HCT116 (cell line): ENCODE results near the gene KATNAL2. TPM values are rescaled to one million over a fixed set of nuclear protein-coding genes. Genes with fewer than 3 reads are reported as not detected.

Source experiments
- ATAC-seq: fragments of 200-7000 bp; cut with Tn5 transposase; 2 replicates; pipeline ENCODE4 v1.9.1; 2020; ENCODE audit warnings: mild to moderate bottlenecking, moderate library complexity
- BruUV-seq: library from RNA; stranded (reverse); fragments of 400-500 nt; replicated peaks from 2 replicates; lab custom pipeline; 2021; lab: Mats Ljungman, UMichigan
- CTCF ChIA-PET: fragments of 300-600 bp; sonication (Branson Sonifier 250); formaldehyde crosslinking; loops from one replicate; lab custom pipeline; 2021; ENCODE audit warnings: antibody characterized with exemption; lab: Charles Lee
- POLR2A ChIA-PET: fragments of 300-600, 350-600 bp; sonication (Branson Sonifier 250); formaldehyde crosslinking; loops from one replicate; lab custom pipeline; 2021; ENCODE audit warnings: antibody characterized with exemption; lab: Charles Lee
- RAD21 ChIA-PET, 2 experiments: fragments of 300-600 bp; sonication (Branson Sonifier 250); formaldehyde crosslinking; loops; one replicate each; lab custom pipeline; 2023; ENCODE audit warnings: low total read pairs in 2 of 2; ENCODE audit not compliant: uncharacterized antibody in 2 of 2, unreplicated experiment in 2 of 2, low non-redundant PET in 1 of 2; lab: Charles Lee
- DNase-seq: peaks from one replicate; pipeline ENCODE4 v3.0.0-alpha.2; 2010; ENCODE audit warnings: low read depth, low spot score
- H2AFZ ChIP-seq: fragments of 200-600 bp; shearing (Covaris generic), sonication (generic); 2 replicates; pipeline ENCODE4 v1.6.1; 2017; ENCODE audit warnings: low read depth, mixed run types, mixed read lengths, antibody characterized with exemption, low read length; ENCODE audit not compliant: poor library complexity, severe bottlenecking
- H3K27ac ChIP-seq: 2 replicates; pipeline ENCODE4 v1.5.1; 2012; ENCODE audit warnings: low read depth, low read length
- H3K27me3 ChIP-seq: fragments of 200-600 bp; sonication (generic); 2 replicates; pipeline ENCODE4 v1.6.1; 2016; ENCODE audit warnings: mixed run types, low read length, mixed read lengths; ENCODE audit not compliant: insufficient read depth
- H3K36me3 ChIP-seq, 2 experiments: fragments of 200-500 bp in 1 of 2; fragments of 200-600 bp in 1 of 2; sonication (Bioruptor generic) in 1 of 2; sonication (generic) in 1 of 2; 2 replicates each; pipeline versions ENCODE4 v1.5.1 to v1.6.1; 2014 to 2016; ENCODE audit warnings: low read length in 2 of 2, inconsistent platforms in 1 of 2, mixed read lengths in 1 of 2, mixed run types in 1 of 2; ENCODE audit not compliant: insufficient read depth in 2 of 2, control insufficient read depth in 1 of 2
- H3K4me1 ChIP-seq, 2 experiments: fragments of 200-600 bp in 1 of 2; sonication (generic) in 1 of 2; 2 replicates each; pipeline versions ENCODE4 v1.5.1 to v1.6.1; 2012 to 2017; ENCODE audit warnings: low read length in 2 of 2, inconsistent platforms in 1 of 2, mild to moderate bottlenecking in 1 of 2, mixed read lengths in 1 of 2, mixed run types in 1 of 2, moderate library complexity in 1 of 2; ENCODE audit not compliant: insufficient read depth in 2 of 2, control insufficient read depth in 1 of 2
- H3K4me2 ChIP-seq: fragments of 200-600 bp; sonication (generic); 2 replicates; pipeline ENCODE4 v1.6.1; 2017; ENCODE audit warnings: mixed run types, low read length, mixed read lengths
- H3K4me3 ChIP-seq, 2 experiments: fragments of 200-600 bp in 1 of 2; sonication (generic) in 1 of 2; replicated peaks in 1 of 2; 2 replicates each; pipeline ENCODE4 v1.5.1; 2011 to 2016; ENCODE audit warnings: low read length in 2 of 2, control low read depth in 1 of 2, low read depth in 1 of 2, mild to moderate bottlenecking in 1 of 2, mixed read lengths in 1 of 2, mixed run types in 1 of 2
- H3K79me2 ChIP-seq: fragments of 200-600 bp; sonication (generic); 2 replicates; pipeline ENCODE4 v1.6.1; 2017; ENCODE audit warnings: mild to moderate bottlenecking, mixed run types, low read length, moderate library complexity, mixed read lengths; ENCODE audit not compliant: insufficient read depth
- H3K9ac ChIP-seq: fragments of 200-600 bp; sonication (generic); 2 replicates; pipeline ENCODE4 v1.6.1; 2016; ENCODE audit warnings: low read length, mixed read lengths
- H3K9me2 ChIP-seq: fragments of 200-600 bp; sonication (generic), shearing (Covaris generic); 2 replicates; pipeline ENCODE4 v1.6.1; 2017; ENCODE audit warnings: mixed run types, mild to moderate bottlenecking, moderate library complexity; ENCODE audit not compliant: insufficient read depth
- H3K9me3 ChIP-seq, 2 experiments: fragments of 200-500 bp in 1 of 2; fragments of 200-600 bp in 1 of 2; sonication (Bioruptor generic) in 1 of 2; sonication (generic) in 1 of 2; 2 replicates each; pipeline ENCODE4 v1.6.1; 2014 to 2017; ENCODE audit warnings: low read length in 2 of 2, mixed read lengths in 2 of 2, inconsistent platforms in 1 of 2, low read depth in 1 of 2, mild to moderate bottlenecking in 1 of 2, mixed run types in 1 of 2, moderate library complexity in 1 of 2; ENCODE audit not compliant: control insufficient read depth in 1 of 2, insufficient read depth in 1 of 2
- H4K20me1 ChIP-seq: fragments of 200-600 bp; sonication (generic), shearing (Covaris generic); 2 replicates; pipeline ENCODE4 v1.6.1; 2017; ENCODE audit warnings: mixed run types, mild to moderate bottlenecking, moderate library complexity; ENCODE audit not compliant: insufficient read depth
- ATF3 ChIP-seq: IDR thresholded peaks from 2 replicates; pipeline ENCODE4 v1.6.1; 2012
- CEBPB ChIP-seq: IDR thresholded peaks from 2 replicates; pipeline ENCODE4 v1.6.1; 2012; ENCODE audit warnings: low read depth
- EZH2 ChIP-seq: fragments of 200-600 bp; sonication (generic); IDR thresholded peaks from 2 replicates; pipeline ENCODE4 v1.6.1; 2017; ENCODE audit warnings: antibody characterized with exemption, mixed run types
- EZH2phosphoT487 ChIP-seq: fragments of 200-600 bp; IDR thresholded peaks from 2 replicates; pipeline ENCODE4 v1.6.1; 2018; ENCODE audit warnings: antibody characterized with exemption, borderline replicate concordance
- JUND ChIP-seq: IDR thresholded peaks from 2 replicates; pipeline ENCODE4 v1.6.1; 2012
- MAX ChIP-seq: IDR thresholded peaks from 2 replicates; pipeline ENCODE4 v1.6.1; 2012
- POLR2A ChIP-seq: IDR thresholded peaks from 2 replicates; pipeline ENCODE4 v1.7.0; 2011; ENCODE audit warnings: borderline replicate concordance; ENCODE audit not compliant: insufficient read depth, insufficient read length; ENCODE audit errors: extremely low read depth
- RAD21 ChIP-seq: IDR thresholded peaks from 2 replicates; pipeline ENCODE4 v1.6.1; 2012; ENCODE audit warnings: low read depth, mild to moderate bottlenecking
- SIN3A ChIP-seq: IDR thresholded peaks from 2 replicates; pipeline ENCODE4 v1.6.1; 2012; ENCODE audit warnings: low read depth
- TCF7L2 ChIP-seq: IDR thresholded peaks from 2 replicates; pipeline ENCODE4 v1.7.0; 2011; ENCODE audit warnings: borderline replicate concordance, inconsistent platforms; ENCODE audit not compliant: insufficient read depth, insufficient read length; ENCODE audit errors: extremely low read depth
- YY1 ChIP-seq: IDR thresholded peaks from 2 replicates; pipeline ENCODE4 v1.6.1; 2011; ENCODE audit warnings: low read length, low read depth, moderate library complexity, mild to moderate bottlenecking; ENCODE audit not compliant: insufficient replicate concordance; ENCODE audit errors: extremely low read depth
- ZBTB33 ChIP-seq: IDR thresholded peaks from 2 replicates; pipeline ENCODE4 v1.6.1; 2011; ENCODE audit warnings: mild to moderate bottlenecking, low read length, moderate library complexity; ENCODE audit not compliant: insufficient replicate concordance; ENCODE audit errors: extremely low read depth
- ZFX ChIP-seq: fragments of 450-650 bp; IDR thresholded peaks from 2 replicates; pipeline ENCODE4 v1.6.1; 2017
- intact Hi-C: fragments of 100-400 bp; cut with micrococcal nuclease; formaldehyde crosslinking; loops from 2 replicates; pipeline ENCODE4 v1.10.0; 2022
- total RNA-seq: library from RNA; stranded (reverse); gene quantifications from one replicate; pipeline ENCODE4 v1.2.1, GENCODE V29; 2021; ENCODE audit not compliant: unreplicated experiment

KATNAL2 gene
- total RNA-seq, 1 experiment from 2014 or later = 2.0 TPM

GRCh38 chr18:47036927-47037578 is 119.7 kb downstream of the KATNAL2 start:
- Histone ChIP-seq H3K27ac (no peak overlapping the region), H3K4me3 (no peak overlapping the region), H3K9ac (no peak overlapping the region), H3K27me3 (no peaks in the 10 kb centered on the region), H3K36me3 (no peaks in the 10 kb centered on the region), H3K79me2 (no peaks in the 10 kb centered on the region), H2AFZ (no peak overlapping the region), H4K20me1 (no peaks in the 10 kb centered on the region)
- RAD21 ChIA-PET = no interaction called here
- no peak for DNase-seq
- TF ChIP-seq POLR2A (no peak), YY1 (no peak), EZH2phosphoT487 (no peak), ZFX (no peak), TCF7L2 (no peak)
- TF ChIP-seq, all 23 proteins: peak for 0
- intact Hi-C loops = no loop called here
- H3K9me3 ChIP-seq = no peaks in the 10 kb centered on the region
- POLR2A ChIA-PET = no interaction called here
- no peaks in the 10 kb centered on the region for H3K9me2 ChIP-seq
- no peaks in the 10 kb centered on the region for H3K4me1 ChIP-seq
- ATAC-seq = no peak
- CTCF ChIA-PET = no interaction called here
- no TSS peak for BruUV-seq
- H3K4me2 ChIP-seq = no peak overlapping the region

GRCh38 chr18:47040982-47041381 is 123.6 kb downstream of the KATNAL2 start:
- Histone ChIP-seq H3K27me3 (0 out of 2 replicates have a peak, but pooled peaks cover 3% of the 10 kb centered on the region), H3K36me3 (no peaks in the 10 kb centered on the region), H3K4me3 (no peak overlapping the region), H3K9me2 (no peaks in the 10 kb centered on the region), H4K20me1 (no peaks in the 10 kb centered on the region), H3K9me3 (no peaks in the 10 kb centered on the region), H3K4me1 (no peaks in the 10 kb centered on the region), H3K4me2 (no peak overlapping the region), H3K27ac (no peak overlapping the region), H3K9ac (no peak overlapping the region), H3K79me2 (no peaks in the 10 kb centered on the region), H2AFZ (no peak overlapping the region)
- intact Hi-C loops = no loop called here
- ChIA-PET RAD21 (no interaction called here), POLR2A (no interaction called here), CTCF (interaction anchor here (0.6 to 2.3 kb wide), 2 partner anchors 10 to 157 kb away, joined by 3 to 7 read pairs; no protein-coding TSS in a partner anchor)
- BruUV-seq = no TSS peak
- ATAC-seq (no peak), DNase-seq (no peak)
- TF ChIP-seq EZH2 (no peak), TCF7L2 (no peak), ZBTB33 (no peak), ATF3 (no peak), MAX (no peak), SIN3A (no peak), CEBPB (no peak), ZFX (no peak), JUND (no peak), RAD21 (no peak)
